Stimulated activated CD8-positive, alpha-beta memory T cell treated with anti-CD3 and anti-CD28 coated beads, Interleukin-2, amount 100 ng/mL, for 1 hour (primary cell): ENCODE measurements around the gene KDSR.
A peak's percentile ranks its signal among the peaks of the same experiment; 100 is the strongest.

Experiments
- DNase-seq, 2 donors: peaks; one replicate each; pipeline ENCODE4 v3.0.0-alpha.2; 2020; ENCODE audit warnings: low read depth in 2 of 2

Gene KDSR

GRCh38 chr18:63322206-63322605 lies 44.8 kb downstream of the KDSR start:
- no peak for DNase-seq

DNA sequence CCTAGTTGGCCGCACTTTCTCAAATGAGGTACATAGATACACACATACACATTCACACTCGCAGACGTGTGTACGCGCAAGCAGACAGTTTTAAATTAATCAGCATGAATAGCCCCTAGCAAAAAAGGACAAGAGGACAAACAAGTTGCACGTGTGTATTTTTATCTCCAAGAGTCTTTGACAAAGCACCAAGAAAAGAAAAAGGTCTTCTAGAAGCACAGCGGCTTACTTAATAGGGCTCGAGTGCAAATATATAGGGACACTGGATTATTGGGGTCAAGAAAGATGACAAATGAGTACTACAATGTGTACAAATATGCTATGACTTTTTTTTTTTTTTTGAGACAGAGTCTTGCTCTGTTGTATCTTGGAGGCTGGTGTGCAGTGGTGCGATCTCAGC lies 45.7 kb downstream of the KDSR start:
- no peak for DNase-seq

GRCh38 chr18:63320975-63321265 lies 46.1 kb downstream of the KDSR start:
- DNase-seq = no peak

GRCh38 chr18:63320123-63320974 lies 46.7 kb downstream of the KDSR start:
- peak in 1 of 2 donors; percentile 76 for DNase-seq

- peak; percentile 34 to 65 for DNase-seq
Observed at GRCh38 chr18:63319383-63320122, 47.5 kb downstream of the KDSR start, which contains the start of gene BCL2. Gene BCL2, minus strand, starts transcription at chr18:63319769.

- DNase-seq = no peak
Observed at GRCh38 chr18:63318889-63319382, 48.1 kb downstream of the KDSR start.

DNA sequence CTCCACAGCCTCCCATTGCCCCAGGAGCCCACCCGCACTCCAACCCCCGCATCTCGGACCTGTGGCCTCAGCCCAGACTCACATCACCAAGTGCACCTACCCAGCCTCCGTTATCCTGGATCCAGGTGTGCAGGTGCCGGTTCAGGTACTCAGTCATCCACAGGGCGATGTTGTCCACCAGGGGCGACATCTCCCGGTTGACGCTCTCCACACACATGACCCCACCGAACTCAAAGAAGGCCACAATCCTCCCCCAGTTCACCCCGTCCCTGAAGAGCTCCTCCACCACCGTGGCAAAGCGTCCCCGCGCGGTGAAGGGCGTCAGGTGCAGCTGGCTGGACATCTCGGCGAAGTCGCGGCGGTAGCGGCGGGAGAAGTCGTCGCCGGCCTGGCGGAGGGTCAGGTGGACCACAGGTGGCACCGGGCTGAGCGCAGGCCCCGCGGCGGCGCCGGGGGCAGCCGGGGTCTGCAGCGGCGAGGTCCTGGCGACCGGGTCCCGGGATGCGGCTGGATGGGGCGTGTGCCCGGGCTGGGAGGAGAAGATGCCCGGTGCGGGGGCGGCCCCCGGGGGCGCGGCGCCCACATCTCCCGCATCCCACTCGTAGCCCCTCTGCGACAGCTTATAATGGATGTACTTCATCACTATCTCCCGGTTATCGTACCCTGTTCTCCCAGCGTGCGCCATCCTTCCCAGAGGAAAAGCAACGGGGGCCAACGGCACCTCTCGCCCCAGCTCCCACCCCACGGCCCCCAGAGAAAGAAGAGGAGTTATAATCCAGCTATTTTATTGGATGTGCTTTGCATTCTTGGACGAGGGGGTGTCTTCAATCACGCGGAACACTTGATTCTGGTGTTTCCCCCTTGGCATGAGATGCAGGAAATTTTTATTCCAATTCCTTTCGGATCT lies 48.8 kb downstream of the KDSR start:
- DNase-seq = peak; percentile 54 to 68

DNA sequence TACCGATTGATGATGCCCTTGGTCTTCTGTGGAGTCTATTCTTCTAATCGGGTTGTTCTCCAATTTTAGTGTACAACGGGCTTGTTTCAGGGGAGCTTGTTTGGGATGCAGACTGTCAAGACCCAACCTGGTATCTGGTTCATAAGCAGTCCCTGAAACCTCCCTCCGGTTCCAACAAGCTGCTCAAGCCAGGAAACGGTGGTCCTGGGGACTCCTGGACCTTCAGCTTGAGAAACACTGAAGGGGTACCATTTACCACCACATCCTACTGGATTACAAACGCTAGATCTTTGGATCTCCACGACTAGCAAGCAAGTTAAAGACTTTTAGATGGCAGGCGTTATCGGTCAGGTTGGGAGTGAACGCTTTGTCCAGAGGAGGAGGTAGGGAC lies 49.5 kb downstream of the KDSR start:
- no peak for DNase-seq

DNA sequence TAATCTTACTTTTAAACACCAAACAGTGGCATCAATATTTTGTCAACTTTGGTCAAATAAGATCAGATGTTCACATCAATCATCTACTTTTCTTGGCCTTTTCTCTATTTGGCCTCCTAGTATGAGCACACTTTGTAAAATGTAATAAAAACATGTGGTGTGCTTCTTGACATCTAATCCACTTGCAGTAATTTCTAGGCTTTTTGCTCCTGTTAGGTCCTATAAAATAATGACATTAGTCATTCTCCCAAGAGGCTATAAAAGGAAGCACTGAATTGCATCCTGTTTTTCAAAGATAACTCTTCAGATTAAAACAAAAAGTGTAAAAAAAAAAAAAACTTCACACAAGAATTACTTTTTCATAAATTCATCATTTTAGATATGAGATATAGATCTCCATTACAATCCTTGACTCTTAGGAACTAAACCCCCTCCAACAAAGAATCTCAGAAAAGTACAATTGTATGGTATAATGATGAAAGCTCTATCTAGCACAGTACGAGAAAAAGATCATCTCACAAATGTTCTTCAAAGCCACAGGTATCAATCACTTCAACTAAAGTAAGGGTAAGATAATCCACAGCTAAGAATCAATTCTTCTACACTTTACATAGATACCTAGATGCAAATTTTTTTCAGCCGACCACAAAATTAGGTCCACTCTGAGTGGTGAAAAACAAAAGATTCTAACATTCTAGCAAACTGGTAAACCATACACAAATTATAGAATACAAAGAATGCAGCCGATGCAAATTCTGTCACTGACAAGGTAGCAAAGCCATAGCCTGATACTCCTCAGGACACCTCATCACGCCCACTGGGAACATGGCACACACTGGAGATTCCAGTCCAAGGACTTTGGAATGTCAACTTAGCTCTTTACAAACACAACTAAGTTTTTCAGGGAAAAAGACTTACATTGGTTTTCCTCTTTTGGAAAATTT lies 50.1 kb downstream of the KDSR start:
- DNase-seq = no peak

GRCh38 chr18:63315876-63316275 lies 51.1 kb downstream of the KDSR start:
- DNase-seq = no peak

DNA sequence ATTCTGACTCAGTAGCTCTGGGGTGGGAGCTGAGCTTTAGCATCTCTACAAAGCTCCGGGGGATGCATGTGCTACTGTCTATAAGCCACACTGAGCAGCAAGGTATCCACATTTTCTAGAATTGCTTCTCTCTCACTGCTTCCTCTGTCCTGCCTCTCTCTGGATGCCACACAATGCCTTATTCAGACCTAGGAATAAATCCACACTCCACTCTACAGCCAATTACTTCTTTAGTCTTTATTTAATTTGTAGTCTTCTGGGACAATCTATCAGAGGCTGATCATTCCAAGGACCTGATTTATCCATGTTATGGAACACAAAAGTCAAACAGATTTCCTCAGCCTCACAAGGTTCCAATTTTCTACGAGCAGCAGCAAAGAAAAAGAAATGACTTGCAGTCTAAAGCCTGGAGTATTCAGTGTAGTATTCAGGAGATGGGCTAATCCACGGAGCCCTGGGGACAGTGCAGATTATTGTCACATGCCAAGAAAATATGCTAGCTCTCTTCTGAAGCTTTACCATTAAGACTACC lies 51.8 kb downstream of the KDSR start:
- DNase-seq = no peak

- DNase-seq = no peak
Observed at GRCh38 chr18:63314062-63314790, 52.8 kb downstream of the KDSR start.

- DNase-seq = no peak
Observed at GRCh38 chr18:63313396-63313917, 53.5 kb downstream of the KDSR start.

GRCh38 chr18:63312737-63313395 lies 54.1 kb downstream of the KDSR start:
- no peak for DNase-seq

GRCh38 chr18:63312019-63312409 lies 55.0 kb downstream of the KDSR start:
- no peak for DNase-seq

DNA sequence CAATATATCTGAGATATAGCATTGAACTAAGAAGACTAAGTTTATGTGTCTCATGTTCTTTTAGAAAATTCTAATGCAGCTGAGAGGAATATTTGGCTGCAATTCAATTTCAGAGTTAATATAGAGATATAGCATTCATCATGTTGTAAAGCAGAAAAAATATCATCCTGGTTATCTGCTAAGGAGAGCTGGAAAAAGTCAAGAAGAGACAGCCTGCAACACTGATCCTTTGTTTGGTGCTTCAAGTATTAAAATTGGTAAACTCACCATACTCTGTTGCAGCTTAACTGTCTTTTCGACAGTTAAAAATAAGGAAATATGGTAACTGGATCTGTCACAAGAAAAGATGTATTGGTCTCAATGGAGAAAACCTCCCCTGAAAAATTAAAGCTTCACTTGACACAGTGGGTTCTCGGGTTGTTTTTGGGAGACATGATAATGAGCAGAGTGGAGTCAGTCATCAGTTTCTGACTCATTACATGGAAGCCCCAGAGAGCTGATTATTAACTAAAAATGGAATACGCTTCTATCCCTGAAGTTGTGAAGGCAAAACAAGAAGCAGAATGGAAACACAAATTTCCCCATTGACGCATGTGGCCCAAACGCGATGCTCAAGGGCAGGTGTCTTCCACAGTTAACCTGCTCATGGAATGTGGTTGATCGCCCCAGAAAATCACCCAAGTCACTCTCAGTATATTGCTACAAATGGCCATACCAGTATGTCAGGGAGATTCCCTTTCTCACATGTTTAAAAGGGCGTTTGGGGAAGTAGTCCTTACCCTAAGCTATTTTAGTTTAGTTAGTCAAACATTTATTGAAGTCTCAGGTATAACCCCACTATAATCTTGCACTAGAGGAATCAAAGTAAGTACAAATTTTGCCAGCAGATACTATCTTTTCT lies 55.6 kb downstream of the KDSR start:
- DNase-seq = no peak

GRCh38 chr18:63309422-63309821 lies 57.6 kb downstream of the KDSR start:
- no peak for DNase-seq

DNA sequence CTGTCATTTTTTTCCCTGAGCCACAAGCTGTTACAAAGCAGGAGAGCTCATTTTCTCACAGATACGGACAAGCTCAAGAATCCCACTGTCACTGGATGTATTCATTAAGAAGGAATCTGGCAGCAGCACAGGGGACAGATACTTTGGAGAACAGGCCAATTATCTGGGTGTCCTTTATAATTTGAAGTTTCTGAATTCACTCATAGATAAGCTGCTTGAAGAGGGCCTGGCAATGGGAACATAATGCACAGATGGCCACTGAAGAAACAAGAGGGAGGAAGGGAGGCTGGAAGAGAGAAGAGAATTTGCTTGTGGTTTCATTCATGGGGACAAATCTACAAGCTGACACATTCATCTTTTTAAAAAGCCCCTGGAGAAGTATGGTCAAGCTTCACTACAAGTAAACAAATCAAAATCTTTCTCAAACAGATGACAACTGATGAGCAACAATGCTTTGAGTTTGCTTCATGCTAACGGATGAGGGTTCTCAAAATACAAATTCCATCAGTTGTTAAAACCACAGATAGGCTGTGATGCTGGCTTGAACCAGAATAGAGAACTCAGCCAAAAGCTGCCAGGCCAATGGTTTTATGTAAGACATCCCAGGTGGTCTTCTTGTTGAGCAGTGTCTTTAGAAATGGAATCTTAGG lies 59.3 kb downstream of the KDSR start:
- DNase-seq = no peak
